Type B pancreatic cell (in vitro differentiated cells): ENCODE data around the gene DAGLA. TPM values are rescaled to one million over a fixed set of nuclear protein-coding genes. Genes with fewer than 3 reads are reported as not detected.

Experiments used
- DNase-seq: peaks from one replicate; pipeline ENCODE4 v3.0.0; 2021; ENCODE audit warnings: mixed read lengths; ENCODE audit not compliant: unreplicated experiment; ENCODE audit errors: extremely low spot score
- H3K27ac Mint-ChIP-seq: 2 replicates; pipeline ENCODE4 v1.8.0; 2021; ENCODE audit warnings: mild to moderate bottlenecking, mixed read lengths
- H3K27me3 Mint-ChIP-seq: 2 replicates; pipeline ENCODE4 v1.8.0; 2021; ENCODE audit warnings: mixed read lengths
- H3K36me3 Mint-ChIP-seq: 2 replicates; pipeline ENCODE4 v1.8.0; 2021; ENCODE audit warnings: mixed read lengths
- H3K4me1 Mint-ChIP-seq: one replicate; pipeline ENCODE4 v1.8.0; 2021; ENCODE audit warnings: mixed read lengths; ENCODE audit not compliant: unreplicated experiment
- H3K4me3 Mint-ChIP-seq: 2 replicates; pipeline ENCODE4 v1.8.0; 2021; ENCODE audit warnings: mild to moderate bottlenecking, mixed read lengths
- H3K9me3 Mint-ChIP-seq: 2 replicates; pipeline ENCODE4 v1.8.0; 2021; ENCODE audit warnings: mixed read lengths
- CTCF ChIP-seq: fragments of 200-600 bp; sonication (generic); conservative IDR thresholded peaks from 2 replicates; pipeline ENCODE4 v1.5.0; 2021; ENCODE audit warnings: antibody characterized with exemption, mild to moderate bottlenecking
- total RNA-seq: library from RNA; stranded (reverse); gene quantifications from 2 replicates; pipeline ENCODE4 v1.2.1, GENCODE V29; 2021; ENCODE audit warnings: low replicate concordance

DAGLA gene
- total RNA-seq, 1 donor from 2014 or later = 7.8 TPM

- Mint-ChIP-seq H3K4me1 (peaks cover 35% of the 10 kb centered on the region), H3K36me3 (no peaks in the 10 kb centered on the region), H3K27me3 (no peaks in the 10 kb centered on the region), H3K9me3 (no peaks in the 10 kb centered on the region), H3K27ac (peak overlapping the region; percentile 18), H3K4me3 (no peak overlapping the region)
- TF ChIP-seq CTCF = no peak
- no peak for DNase-seq
These were observed 17.6 kb downstream of the DAGLA start for GRCh38 chr11:61697764-61698163.

- peak overlapping the region; percentile 18 for H3K27ac Mint-ChIP-seq
- no peaks in the 10 kb centered on the region for H3K9me3 Mint-ChIP-seq
- TF ChIP-seq CTCF = no peak
- no peaks in the 10 kb centered on the region for H3K36me3 Mint-ChIP-seq
- H3K27me3 Mint-ChIP-seq = no peaks in the 10 kb centered on the region
- H3K4me3 Mint-ChIP-seq = no peak overlapping the region
- no peak for DNase-seq
- H3K4me1 Mint-ChIP-seq = peaks cover 35% of the 10 kb centered on the region
These were observed 18.2 kb downstream of the DAGLA start for GRCh38 chr11:61698173-61698948.

- H3K9me3 Mint-ChIP-seq = no peaks in the 10 kb centered on the region
- no peak for DNase-seq
- no peak overlapping the region for H3K4me3 Mint-ChIP-seq
- no peaks in the 10 kb centered on the region for H3K36me3 Mint-ChIP-seq
- peaks cover 25% of the 10 kb centered on the region for H3K4me1 Mint-ChIP-seq
- no peaks in the 10 kb centered on the region for H3K27me3 Mint-ChIP-seq
- peak overlapping the region; percentile 64 for H3K27ac Mint-ChIP-seq
- no peak for TF ChIP-seq CTCF
These were observed 19.6 kb downstream of the DAGLA start for GRCh38 chr11:61699737-61700160.

- Mint-ChIP-seq H3K9me3 (no peaks in the 10 kb centered on the region), H3K27me3 (no peaks in the 10 kb centered on the region), H3K36me3 (no peaks in the 10 kb centered on the region), H3K4me1 (peaks cover 21% of the 10 kb centered on the region), H3K27ac (peak overlapping the region; percentile 64), H3K4me3 (peak overlapping the region; percentile 51)
- DNase-seq = no peak
- no peak for TF ChIP-seq CTCF
These were observed 20.0 kb downstream of the DAGLA start for GRCh38 chr11:61700212-61700611.

- DNase-seq = no peak
- no peak for TF ChIP-seq CTCF
- Mint-ChIP-seq H3K27me3 (no peaks in the 10 kb centered on the region), H3K36me3 (no peaks in the 10 kb centered on the region), H3K4me3 (no peak overlapping the region), H3K9me3 (no peaks in the 10 kb centered on the region), H3K27ac (peak overlapping the region; percentile 26), H3K4me1 (peaks cover 17% of the 10 kb centered on the region)
These were observed 20.5 kb downstream of the DAGLA start for GRCh38 chr11:61700720-61701119.
